ENCODE results near the gene C6.
"Not testable (repeated sequence)": the region's sequence is repeated elsewhere in the genome, so short reads cannot be mapped to it uniquely, and the experiment has no call there.

The C6 gene

DNA sequence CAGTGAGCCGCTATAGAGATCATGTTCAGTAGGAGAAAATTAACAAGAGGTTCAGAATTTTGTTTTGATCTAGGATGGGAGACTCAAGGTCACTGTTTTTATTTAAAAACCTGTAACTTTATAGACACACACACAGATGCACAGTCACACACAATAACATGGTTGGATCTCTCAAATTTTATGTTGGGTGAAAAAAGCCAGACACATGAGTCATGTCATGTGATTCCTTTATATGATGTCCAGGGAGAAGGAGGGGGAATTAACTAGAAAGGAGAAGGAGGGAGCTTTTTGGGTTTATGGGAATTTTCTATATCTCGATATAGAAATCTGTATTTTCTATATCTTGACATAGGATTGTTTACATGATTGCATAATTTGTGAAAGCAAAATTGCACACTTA, 17.1 kb downstream of the C6 start:
- no peak for DNase-seq

DNA sequence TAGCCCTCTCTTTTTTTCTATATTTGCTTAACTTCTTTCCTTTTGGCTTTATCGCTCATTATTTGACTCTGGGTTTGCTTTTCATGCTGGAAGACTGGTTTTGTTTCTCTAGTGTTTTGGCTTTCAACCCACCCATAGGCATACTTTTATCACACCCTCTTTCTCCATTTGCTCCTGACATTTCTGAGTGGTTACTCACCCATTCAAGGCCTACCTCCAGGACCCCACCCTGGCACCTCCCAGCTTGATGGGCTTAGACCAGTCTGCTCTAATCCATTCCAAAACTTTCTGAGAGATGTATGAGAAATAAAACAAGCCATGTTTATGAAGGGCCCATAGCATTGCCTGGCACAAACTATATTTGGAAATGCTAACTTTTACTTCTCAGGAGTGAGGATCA, 18.1 kb downstream of the C6 start:
- DNase-seq = no peak

DNA sequence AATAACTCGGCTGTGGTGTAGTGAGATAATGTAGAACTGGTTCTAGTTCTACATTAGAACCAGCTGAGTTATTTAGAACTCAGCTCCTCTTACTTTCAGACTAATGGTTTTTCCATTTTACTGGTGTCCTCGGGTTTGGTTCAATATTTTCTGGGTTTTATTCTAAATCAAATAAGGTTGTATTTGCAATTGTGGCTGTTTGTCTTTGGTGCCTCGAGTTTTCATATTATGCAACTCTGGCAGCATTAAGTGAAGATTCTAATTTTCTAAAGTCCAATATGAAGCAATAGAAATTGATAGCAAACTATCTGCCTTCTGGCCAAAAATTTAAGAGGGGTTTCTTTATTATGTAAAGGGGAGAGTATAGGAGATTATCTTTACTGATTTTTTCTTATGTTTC, 19.0 kb downstream of the C6 start:
- DNase-seq = no peak

DNA sequence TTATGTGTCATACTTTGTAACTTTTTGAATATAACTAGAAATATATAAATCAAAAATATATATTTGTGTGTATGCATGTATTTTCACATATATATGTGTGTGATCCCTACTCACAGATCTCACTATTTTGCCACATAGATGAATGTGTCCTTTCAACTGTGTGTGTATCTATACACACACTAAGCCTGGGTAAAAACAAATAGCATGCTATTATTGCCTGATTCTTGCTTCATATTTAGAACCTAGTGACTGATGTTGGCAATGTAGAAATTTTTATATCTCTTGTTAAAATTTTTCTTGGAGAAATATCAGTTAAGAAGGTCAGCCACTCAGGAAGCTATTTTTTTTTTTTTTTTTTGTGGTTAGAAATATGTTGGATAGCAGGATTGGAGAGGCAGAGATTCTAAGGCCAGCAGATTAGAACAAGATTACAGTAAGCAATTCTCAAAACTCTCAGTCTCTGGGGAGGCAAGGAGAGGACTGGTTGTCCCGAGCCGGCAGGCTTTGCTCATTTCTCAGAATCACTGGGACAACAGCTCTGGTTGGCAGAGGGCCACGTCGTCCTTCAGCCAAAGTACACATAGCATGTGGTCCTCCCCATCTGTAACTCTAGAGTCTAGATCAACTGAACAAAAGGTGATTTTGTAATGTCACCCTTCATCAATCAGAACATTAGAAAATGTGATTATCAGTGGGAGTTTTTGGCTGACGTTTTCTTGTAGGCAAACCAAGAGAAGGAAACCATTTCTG, 19.7 kb downstream of the C6 start:
- no peak for DNase-seq

DNA sequence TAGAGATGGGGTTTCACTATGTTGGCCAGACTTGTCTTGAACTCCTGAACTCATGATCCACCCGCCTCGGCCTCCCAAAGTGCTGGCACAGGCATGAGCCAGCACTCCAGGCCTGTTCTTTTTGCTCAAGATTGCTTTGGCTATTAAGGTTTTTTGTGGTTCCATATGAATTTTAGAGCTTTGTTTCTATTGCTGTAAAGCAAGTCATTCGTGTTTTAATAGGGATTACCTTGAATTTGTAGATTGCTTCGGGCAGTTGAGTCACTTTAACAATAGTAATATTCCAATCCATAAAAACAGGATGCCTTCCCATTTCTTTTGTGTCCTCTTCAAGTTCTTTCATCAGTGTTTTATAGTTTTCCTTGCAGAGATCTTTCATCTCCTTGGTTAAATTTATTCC, 22.1 kb downstream of the C6 start:
- no peak for DNase-seq

DNA sequence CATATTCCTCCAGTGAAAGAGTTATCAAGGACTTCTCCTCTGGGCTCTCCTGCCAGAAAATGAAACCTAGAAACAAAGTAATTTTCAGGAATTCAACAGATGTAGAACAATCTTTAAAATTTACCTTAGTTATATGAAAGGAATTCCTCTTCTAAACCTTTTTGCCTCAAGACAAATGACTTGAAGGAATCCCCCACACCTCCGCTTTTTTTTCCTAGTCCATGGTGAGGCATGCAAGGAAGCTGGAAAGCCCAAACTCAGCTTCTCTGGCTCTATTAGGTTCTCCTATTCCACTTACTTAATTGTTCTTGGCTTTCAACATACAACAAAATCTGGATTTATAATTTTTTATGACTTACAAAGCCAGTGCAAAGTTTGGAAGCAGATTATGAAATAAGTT, 27.2 kb downstream of the C6 start:
- no peak for DNase-seq

DNA sequence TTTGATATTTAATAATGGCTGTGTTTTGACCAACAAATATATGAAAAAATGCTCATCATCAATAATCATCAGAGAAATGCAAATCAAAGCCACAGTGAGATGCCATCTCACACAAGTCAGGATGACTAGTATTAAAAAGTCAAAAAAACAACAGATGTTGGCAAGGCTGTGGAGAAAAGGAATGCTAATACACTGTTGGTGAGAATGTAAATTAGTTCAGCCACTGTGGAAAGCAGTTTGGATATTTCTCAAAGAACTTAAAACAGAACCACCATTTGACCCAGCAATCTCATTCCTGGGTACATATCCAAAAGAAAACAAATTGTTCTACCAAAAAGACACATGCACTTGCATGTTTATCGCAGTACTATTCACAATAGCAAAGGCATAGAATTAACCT, 30.0 kb downstream of the C6 start:
- DNase-seq = not testable (repeated sequence)

DNA sequence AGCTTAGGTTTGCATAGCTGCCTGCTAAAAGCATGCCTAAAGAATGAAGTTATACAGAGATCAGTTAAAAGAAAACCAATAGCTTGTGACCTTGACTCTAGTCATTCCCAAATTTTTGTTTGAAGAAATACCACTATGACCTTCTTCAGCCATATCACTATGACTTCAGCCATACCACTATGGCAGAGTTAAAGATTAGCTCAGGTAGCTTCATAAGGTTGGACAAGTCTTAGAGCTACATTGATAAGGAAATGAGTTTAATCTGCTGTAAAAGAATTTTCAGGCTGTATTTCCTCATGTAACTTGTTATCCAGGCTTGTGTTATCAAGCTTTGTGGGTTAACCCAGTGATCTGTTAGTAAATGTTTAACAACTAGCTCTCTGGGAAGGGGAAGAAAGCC, 30.7 kb downstream of the C6 start:
- no peak for DNase-seq

DNA sequence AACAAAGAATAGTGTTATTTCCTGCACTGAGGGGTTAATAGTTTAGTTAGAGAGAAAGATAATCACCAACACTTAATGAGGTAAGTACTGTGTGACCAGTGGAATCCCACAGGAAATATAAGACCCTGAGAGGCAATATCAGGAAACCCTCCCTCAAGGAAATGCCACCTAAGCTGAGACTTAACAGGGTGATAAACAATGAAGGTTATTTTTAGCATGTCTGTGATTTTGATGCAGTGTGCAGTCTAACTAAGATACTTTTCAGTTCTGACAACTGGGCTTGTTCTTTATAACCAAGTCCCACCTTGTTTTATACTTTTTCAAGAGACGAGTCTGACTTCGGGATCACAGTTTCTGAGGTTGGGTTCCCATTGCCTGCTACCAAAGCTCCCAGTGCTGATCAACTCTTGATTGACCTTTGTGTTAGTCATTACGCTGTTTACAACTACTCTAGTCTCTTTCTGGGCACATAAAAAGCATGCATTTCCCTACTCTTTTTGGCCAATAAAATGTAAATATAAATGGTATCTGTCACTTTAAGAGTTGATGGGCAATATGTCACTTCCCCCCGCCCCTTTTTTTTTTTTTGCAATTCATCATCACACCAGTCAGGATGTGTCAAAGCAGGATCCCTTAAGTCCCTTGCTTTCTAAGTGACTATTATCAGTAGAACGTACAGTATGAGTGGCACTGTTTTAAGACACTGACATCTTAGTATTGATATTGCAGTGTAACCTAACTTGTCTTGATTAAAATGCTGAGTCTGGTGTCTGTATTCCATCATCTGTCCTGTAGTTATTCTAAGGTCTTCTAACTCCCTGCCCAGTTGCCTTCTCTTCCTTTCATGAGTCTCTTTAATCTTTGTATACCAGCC, 31.4 kb downstream of the C6 start:
- DNase-seq = no peak

DNA sequence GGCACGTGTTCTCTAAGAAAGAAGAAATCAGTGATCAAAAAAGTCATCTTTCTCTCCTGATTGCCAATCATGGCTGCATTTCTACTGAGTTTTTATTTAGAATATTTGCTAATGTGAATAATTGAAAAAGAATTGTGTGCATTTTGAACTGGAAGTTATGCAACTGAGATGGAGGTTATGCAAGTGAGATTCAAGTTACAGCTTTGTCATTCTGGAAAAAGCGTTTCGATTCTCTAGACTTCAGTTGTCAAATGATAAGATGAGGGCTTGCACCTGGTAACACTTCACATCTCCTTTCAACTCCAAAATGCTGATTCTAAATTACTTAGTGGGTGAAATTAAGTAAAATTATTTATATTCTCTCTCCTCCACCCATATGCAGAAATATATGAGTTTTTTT, 36.4 kb downstream of the C6 start:
- DNase-seq = no peak

DNA sequence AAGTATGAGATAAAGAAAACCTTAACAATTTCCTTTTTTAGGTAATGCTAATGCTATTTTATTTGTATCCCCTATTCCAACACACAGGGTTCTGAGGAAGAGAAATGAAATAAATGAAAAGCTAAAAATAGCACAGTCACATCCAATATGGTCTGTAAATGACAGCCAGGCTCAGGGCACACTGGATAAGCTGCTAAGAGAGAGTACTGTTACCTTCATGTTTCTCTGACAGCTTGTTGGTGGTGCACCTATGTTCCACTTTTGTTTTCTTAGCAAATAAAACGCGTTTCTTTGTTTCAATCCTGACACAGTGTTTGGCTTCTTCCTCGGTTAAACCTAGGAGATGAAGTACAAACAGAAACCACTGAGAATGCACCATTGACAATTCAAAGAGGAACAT, 41.3 kb downstream of the C6 start:
- no peak for DNase-seq

DNA sequence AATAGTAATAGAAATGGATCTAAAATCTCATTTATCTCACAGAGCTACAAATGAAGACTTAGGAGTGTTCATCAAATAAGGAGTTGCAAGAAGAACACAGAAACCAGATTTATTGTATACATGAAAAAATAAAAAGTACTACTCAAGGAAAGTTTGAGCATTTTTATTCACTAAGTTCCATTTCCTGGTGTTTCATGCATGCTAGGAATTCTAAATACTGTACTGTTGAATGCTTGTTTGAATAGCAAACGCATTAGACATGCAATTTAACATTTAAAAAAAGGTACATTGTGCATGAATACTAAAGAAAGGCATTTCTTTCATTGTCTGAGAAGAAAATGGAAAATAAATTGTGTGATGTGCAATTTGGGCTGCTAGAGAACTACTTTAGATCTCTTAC, 52.1 kb downstream of the C6 start:
- DNase-seq = no peak

DNA sequence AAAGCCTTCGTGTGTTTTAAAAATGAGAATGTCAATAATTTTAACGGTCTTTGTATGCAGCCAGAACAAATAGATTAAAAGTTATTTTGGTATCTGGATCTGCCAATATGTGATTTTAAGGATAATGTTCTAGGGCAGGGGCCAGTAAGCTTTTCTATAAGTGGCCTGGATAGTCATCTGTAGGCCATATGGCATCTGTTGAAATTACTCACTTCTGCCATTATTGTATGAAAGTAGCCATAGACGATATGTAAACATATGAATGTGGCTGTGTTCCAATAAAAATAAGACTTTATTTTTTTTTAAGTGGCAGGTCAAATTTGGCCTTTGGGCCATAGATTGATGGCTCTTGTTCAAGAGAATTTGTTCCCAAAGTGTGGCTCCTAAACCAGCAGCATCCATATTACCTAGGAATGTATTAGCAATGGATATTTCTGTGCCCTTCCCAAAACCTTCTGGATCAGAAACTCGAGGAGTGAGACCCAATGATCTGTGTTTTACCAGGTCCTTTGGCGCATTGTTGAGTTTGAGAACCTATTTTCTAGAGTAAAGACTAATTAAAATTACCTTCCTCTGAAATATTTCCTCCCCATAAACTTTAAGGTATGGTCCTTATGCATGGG, 55.9 kb downstream of the C6 start:
- no peak for DNase-seq

DNA sequence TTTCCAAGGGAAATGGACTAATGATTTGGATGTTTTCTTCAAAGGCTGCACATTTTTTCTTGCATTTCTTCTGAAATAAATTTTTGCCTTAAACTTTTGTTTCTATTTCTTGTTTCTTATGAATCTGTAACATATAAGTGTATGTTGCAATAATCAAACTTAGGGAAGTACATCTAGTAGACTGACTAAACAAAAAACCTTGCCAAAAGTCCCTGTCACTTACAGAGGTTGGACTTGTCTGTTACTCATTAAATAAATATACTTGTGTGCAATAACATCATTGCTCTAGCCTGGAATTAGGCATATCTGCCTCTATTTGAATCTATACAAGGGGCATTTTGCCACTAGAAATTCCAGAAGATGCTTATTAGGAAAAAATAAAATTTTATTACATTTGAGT, 56.6 kb downstream of the C6 start:
- no peak for DNase-seq

DNA sequence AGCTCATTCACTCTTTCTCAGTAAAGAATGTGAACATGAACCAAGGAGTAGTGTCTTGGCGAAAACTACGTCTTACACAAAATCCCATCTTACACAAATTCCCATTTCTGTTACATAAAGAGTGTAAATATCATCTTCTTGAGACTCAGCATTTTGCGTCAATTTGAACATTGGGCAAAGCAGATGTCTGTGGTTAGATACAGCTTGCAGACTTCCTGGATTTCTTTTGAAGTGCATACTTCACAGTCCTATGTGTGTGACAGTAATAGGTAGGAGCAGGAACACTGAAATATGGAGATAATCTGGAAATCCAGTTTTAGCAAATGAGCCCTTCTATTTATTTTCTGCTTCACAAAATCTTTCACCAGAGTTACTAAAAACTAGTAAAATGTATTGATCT, 58.8 kb downstream of the C6 start:
- DNase-seq = no peak

DNA sequence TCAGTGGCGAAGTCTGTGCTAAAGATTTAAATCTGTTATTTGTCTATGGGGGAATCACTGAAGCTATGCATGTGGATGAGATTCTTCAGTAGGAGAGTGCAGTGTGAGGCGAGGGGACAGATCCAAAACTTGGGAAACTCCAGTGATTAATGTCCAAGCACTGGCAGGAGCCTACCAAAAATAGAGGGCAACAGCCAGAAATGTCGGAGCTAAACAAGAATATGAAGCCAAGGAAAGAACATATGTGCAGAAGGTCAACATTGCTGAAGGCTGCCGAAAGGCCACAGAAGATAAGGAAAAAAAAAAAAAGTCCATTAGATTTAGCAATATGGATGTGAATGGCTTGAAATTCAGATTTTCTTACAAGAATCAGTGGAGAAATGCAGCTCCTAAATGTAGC, 61.8 kb downstream of the C6 start:
- DNase-seq = no peak

DNA sequence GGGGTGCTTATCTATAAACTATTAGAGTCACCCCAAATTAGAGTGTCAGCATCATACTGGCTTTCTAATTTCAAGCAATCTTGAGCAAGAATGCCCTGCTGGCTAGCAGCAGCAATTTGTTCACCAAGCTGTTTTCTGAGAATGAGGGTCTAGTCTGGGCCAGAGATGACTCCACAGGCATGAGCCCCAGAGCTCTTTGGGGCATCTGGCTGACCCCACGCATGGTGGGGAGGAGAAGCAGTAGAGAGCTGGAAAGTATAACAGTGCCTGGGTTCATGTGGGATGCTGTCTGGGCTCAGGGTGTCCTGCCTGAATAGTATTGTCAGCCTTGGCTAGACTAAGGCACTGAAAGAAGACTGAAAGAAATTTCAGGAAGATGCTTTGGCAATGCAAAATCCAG, 64.9 kb downstream of the C6 start:
- DNase-seq = no peak

DNA sequence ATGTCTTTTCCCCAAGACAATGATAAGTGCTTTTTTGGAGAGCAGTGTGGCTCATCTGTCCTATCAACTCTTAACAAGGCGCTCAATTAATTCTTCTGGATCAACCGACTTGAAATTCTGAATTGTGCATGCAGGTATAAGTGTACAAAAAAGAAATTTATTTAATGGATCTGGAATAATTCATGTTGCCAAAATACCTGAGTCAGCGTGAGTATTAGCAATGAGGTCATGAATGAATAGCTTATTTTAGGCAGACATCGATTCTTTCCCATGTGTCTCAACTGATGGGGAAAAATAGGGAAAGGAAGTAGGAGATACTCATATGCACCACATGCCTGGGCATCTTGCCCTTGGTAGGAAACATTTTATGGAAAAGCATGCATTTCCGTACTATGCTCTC, 68.0 kb downstream of the C6 start:
- DNase-seq = no peak

DNA sequence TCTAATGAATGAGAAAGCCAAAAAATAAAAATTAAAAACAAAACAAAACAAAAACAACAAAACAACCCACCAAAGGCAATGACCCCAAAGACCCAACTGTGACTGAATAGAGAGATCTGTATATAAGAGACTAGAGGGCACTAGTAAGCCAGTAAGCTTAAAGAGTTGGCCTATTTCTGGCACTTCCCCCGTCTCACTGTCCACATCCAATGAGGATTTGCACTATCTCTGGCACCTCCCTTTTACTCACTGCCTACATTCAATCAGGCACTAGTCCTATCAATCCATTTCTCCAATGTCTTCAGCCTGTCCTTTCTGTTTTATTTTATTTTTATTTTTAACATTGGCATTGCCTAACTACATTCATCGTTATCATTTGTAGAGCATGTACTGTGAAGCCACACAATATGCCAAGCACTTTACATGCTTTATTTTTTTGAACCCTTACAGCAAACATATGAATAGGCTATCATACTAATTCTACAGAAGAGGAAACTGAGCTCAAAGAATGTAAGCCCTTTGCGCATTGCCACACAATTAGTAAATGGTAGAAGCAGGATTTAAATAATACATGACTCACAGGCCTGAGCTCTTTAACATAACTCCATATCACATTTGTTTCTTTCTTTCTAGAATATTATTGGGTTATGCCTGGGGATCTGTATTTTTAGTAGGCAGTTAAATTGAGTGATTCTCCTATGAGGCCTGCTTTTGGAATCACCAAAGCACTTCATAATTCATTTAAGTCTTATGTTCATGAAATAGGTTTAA, 70.0 kb downstream of the C6 start:
- no peak for DNase-seq

DNA sequence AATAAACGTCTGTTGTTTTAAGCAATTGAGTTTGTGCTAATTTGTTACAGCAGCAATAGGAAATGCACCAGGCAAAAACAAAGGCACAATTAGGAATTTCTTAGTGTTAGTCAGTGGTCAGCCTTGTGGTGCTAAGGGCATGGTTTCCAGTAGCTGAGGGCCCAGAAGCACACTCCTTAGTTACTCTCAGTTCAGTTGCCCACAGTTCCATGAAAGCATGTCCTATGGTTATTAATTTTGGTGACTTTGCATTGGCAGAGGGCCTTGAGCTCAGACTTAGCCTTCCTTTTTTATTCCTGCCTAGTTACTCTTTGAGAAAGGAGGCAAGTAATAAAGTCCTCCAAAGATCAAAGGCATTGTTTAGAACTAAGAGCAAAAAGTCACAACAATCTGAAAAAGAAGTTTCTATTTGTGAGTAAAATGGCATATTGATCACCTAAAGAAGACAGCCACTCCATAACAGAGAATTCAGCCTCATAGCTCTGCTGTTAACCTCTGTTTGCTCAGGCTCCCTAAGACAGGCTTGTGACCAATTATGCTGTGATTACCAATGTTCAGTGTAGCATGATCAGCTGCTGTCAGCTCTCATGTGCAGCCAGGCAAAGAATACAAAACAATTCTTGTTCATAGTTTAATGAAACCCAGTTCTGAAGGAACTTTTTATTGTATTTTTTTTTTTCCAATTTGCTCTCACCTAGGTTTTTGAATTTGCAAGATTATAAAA, 85.2 kb downstream of the C6 start:
- peak; percentile 59 for DNase-seq

DNA sequence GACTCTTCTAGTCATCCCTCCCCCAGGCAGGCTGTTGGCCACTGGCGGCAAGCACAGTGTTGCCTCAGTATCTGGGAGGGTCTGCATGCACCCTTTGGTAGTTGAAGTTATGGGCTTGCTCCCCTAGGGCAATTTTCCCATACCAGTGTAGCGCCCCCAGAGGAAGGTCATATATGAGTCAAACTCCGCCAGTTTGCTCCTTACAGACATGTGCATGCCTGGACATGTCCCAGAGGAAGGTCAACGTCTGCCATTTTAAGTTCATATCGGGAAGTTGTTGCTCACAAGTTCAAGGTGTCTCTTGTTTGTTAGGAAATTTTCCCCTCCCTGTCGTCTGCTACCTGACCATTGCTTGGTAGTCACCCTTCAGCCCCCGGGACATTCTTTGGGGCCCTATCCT, 90.9 kb downstream of the C6 start:
- DNase-seq = no peak

DNA sequence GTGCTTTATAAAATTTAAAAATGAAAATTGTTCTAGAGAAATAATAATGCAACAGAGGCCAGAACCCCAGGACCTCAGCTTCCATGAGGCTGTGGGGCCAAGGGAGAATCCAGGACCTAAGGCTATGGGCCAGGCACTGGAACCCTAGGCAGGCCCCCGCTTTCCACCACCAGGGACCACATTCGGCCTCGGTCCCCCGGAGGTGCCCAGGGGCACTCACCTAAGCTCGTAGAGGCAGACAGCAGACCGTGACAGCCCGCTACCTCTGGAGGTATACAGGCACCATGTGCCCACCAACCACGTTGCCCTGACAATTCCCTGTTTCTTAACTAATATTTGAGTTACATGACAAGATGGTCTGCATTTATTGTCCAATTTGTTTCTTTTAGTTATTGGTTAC, 92.7 kb downstream of the C6 start:
- no peak for DNase-seq

DNA sequence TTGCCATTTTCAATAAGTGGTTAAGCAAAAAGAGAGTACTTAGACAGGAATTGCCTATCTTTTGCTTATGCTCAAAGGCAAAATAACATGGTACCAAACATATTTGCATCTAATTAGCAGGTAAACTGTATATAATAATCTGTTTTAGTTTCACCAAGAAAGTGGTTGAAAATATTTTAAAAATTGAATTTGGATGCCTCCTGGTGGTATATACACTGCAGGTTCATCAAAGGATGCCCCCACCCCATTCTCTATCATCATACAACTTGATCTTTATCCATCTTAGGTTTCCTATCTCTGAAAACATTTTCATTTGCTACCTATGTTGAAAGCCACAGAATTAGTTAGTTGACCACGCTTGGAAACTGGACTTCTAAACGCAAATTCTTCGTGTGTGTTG, 95.2 kb downstream of the C6 start:
- DNase-seq = no peak

All from NCI-H1417 treated with DMSO at 0.1 percent for 48 hours (cell line).